ENCODE results near the gene PIEZO1. TPM values are rescaled to one million over a fixed set of nuclear protein-coding genes. Genes with fewer than 3 reads are reported as not detected.
"Not testable (repeated sequence)": the region's sequence is repeated elsewhere in the genome, so short reads cannot be mapped to it uniquely, and the experiment has no call there.

PIEZO1 gene
- polyA plus RNA-seq, 6 donors from 2014 or later = 4.0 to 17.2 (median 6.2) TPM

DNA sequence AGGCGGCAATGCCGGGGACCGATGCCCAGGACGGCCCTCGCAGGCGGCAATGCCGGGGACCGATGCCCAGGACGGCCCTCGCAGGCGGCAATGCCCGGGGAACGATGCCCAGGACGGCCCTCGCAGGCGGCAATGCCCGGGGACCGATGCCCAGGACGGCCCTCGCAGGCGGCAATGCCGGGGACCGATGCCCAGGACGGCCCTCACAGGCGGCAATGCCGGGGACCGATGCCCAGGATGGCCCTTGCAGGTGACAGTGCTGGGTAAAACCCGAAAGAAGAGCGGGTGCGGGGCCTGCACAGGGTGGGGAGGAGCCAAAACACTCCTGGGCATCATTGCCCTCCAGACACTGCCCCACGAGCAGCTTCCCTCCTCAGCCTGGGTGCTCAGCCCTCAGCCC, 38.6 kb upstream of the PIEZO1 start:
- ATAC-seq (ENCODE audit: low read depth in 2 of 2); H3K36me3 Mint-ChIP-seq; H3K27me3 Mint-ChIP-seq; H3K4me1 Mint-ChIP-seq; H3K4me3 Mint-ChIP-seq; DNase-seq; H3K27ac Mint-ChIP-seq; H3K9me3 Mint-ChIP-seq: not testable (repeated sequence)

DNA sequence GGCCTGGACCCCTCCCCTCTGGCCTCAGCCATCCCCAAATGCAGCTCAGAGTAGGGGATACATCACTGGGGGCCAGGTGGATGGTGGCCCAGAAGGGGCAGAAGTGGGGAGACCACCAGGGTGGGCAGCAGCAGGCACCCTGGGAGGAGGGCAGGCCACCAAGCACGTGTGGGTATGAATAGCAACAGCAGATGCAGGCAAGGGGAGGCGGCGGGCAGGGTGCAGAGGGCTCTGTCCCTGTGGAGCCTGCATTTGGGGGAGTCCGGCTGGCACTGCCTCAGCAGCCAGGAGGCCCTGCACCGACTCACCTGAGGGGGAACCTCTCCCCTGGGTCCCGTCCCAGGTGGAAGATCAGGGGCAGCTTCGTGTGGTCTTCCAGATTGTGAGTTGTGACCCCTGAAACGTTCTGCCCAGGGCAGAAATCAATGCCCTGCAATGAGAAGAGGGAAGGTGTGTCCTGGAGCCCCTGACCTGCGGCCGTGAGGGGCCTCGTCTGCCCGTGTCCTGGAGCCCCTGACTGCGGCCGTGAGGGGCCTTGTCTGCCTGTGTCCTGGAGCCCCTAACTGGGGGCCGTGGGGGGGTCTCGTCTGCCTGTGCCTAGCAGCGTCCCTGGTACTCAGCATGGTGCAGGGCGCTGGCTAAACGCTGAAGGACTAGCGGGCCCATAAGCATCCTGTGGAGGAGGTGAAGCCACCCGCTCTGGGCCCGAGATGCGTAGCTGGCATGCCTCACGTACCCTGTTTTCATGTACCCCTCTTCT, 37.4 kb upstream of the PIEZO1 start:
- no peaks in the 10 kb centered on the region for H3K27me3 Mint-ChIP-seq
- no peaks in the 10 kb centered on the region for H3K9me3 Mint-ChIP-seq
- no peak overlapping the region for H3K4me3 Mint-ChIP-seq
- no peak overlapping the region for H3K27ac Mint-ChIP-seq
- H3K36me3 Mint-ChIP-seq = no peaks in the 10 kb centered on the region
- H3K4me1 Mint-ChIP-seq = peaks cover 0 to 3% (median 0%) of the 10 kb centered on the region in 3 donors
- no peak for DNase-seq
- ATAC-seq (ENCODE audit: low read depth in 2 of 2) = no peak

DNA sequence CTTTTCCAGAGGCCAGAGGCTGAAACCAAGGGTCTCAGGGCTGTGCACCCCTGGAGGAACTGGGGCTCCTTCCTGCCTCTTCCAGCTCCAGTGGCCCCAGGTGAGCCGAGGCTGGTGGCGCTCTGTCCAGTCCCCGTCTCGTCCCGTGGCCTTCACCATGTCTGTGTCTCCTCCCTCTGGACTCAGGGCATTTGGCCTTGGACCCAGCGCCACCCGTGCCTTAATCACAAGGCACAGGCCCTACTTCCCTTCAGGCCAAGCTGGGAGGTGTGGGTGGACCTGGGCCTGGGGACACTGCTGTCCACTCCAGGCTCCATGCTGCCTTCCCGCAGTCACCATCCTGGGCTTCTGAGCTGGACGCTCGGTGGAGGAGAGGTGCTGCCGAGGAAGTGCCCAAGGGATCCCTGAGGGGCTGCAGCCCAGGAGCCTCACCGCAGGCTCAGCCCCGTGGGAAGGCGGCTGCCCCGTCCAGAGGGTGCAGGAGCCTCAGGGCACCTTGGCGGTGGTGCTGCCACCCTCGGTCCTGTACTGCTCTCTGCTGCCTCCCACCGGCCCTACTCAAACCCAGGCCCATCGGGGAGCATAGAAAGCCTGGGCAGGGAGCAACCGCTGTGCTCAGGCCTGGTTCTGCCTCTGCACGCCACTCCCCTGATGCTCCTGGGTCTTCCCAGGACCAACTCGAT, 36.3 kb upstream of the PIEZO1 start:
- no peaks in the 10 kb centered on the region for H3K9me3 Mint-ChIP-seq
- ATAC-seq (ENCODE audit: low read depth in 2 of 2) = no peak

DNA sequence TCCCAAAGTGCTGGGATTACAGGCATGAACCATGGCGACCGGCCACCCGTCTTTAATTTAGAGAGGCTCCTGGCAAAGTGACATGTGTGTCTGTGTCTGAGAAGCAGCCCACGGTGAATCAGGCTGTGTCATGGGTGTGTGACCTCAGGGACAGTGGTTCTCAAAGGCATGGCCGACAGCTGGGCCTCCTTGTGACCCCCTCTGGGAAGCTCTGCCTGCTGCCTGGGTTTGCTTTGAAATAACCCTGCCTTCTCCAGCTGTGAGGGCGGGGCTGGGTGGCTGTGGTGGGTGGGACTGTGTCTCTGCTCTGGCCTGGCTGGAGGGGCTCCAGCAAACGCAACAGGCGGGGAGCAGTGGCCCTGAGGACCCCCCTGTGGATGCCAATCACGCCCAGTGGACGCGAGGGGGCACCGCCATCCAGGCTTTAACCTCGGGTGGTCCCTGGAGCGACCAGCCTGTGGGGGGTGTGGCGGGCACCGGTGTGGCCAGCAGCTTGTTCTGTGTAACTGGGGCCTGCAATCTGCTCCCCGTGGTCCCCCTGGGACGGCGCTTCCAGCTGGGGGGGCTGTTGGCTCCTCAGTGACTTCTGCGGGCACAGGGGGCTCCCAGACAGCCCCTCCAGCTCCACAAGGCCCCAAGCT, 35.5 kb upstream of the PIEZO1 start:
- H3K27ac Mint-ChIP-seq = no peak overlapping the region
- H3K27me3 Mint-ChIP-seq = no peaks in the 10 kb centered on the region
- DNase-seq (no peak), ATAC-seq (ENCODE audit: low read depth in 2 of 2) (no peak)
- no peak overlapping the region for H3K4me3 Mint-ChIP-seq
- no peaks in the 10 kb centered on the region for H3K36me3 Mint-ChIP-seq
- H3K4me1 Mint-ChIP-seq = no peaks in the 10 kb centered on the region
- no peaks in the 10 kb centered on the region for H3K9me3 Mint-ChIP-seq

More for the DNA sequence above, 36.3 kb upstream of the PIEZO1 start:
- no peaks in the 10 kb centered on the region for H3K27me3 Mint-ChIP-seq
- H3K27ac Mint-ChIP-seq = no peak overlapping the region
- H3K4me1 Mint-ChIP-seq = peaks cover 0 to 3% (median 0%) of the 10 kb centered on the region in 3 donors
- DNase-seq = no peak
- no peak overlapping the region for H3K4me3 Mint-ChIP-seq
- no peaks in the 10 kb centered on the region for H3K36me3 Mint-ChIP-seq

DNA sequence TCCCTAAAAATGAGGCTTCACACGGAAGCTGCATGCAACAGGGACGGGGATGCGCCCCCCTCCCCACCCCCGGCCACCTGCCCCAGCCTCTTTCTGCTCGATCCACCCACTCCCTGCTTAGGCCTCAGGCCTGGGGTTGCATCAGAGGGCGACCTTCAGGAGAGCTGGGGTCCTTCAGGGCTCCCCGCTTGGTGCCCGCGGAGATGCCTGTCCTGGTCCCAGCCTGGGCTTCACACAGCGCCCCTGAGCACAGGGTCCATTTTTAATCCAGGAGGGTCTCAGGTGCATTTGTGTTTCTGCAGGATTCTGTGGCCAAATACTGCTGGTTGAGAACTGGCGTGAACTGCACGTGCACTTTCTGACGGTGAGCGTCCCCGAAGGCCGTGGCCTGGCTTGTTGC, 34.1 kb upstream of the PIEZO1 start:
- no peaks in the 10 kb centered on the region for H3K36me3 Mint-ChIP-seq
- H3K4me1 Mint-ChIP-seq = no peaks in the 10 kb centered on the region
- H3K27ac Mint-ChIP-seq = no peak overlapping the region
- no peaks in the 10 kb centered on the region for H3K27me3 Mint-ChIP-seq
- no peaks in the 10 kb centered on the region for H3K9me3 Mint-ChIP-seq
- no peak for DNase-seq
- H3K4me3 Mint-ChIP-seq = no peak overlapping the region
- no peak for ATAC-seq (ENCODE audit: low read depth in 2 of 2)

DNA sequence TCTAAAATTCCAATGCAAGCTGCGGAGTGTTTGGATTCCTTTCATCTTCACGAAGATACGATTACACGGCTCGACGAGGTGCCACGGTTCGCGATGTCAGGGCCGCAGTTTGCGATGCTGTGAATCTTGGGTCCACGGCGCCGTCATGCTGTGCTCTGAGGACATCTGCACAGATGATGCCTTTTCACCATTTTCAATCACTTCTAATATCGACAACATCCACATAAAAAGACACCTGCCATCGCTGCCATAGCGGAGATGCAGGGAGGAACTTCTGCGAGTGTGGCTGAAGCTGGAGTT, 33.5 kb upstream of the PIEZO1 start:
- DNase-seq (no peak), ATAC-seq (ENCODE audit: low read depth in 2 of 2) (no peak)
- Mint-ChIP-seq H3K27ac (no peak overlapping the region), H3K4me1 (no peaks in the 10 kb centered on the region), H3K36me3 (no peaks in the 10 kb centered on the region), H3K9me3 (no peaks in the 10 kb centered on the region), H3K27me3 (no peaks in the 10 kb centered on the region), H3K4me3 (no peak overlapping the region)

DNA sequence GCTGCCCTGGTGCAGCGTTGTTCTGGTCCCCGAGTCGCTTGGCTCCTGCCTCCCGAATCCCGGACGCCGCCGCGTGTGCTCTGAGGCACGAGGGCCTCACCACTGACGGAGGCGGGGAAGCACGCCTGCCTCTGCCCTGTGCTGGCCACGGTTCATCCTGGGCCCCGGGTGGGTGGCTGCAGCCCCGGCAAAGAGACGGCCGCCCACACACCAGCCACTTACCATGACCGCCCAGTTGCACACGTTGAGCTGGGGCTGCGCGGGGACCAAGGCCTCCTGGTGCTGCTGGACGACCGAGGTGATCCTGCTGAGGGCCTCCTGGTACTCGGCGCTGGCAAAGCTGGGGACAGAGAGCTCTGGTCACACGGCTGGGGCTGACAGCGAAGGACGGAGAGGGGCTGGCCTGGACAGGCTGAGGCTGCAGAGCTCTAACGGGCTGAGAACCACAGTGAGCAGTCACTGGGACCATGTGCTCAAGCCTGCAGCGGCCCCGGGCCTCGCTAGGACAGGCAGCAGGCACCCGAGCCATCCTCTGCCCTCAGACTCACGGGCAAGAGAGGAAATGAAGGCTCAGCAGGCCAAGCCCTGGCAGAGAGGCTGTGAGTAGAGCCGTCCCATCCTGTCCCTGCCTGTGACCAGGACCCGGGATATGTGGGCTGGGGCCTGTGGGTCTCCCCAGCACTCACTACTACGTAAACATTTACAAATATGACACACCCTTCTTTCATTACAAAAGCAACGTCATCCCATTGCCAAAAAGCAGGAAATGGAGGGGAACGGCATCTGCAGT, 33.0 kb upstream of the PIEZO1 start:
- H3K9me3 Mint-ChIP-seq = no peaks in the 10 kb centered on the region
- H3K4me3 Mint-ChIP-seq = no peak overlapping the region
- no peaks in the 10 kb centered on the region for H3K4me1 Mint-ChIP-seq
- no peak overlapping the region for H3K27ac Mint-ChIP-seq
- no peaks in the 10 kb centered on the region for H3K36me3 Mint-ChIP-seq
- DNase-seq (no peak), ATAC-seq (ENCODE audit: low read depth in 2 of 2) (no peak)
- no peaks in the 10 kb centered on the region for H3K27me3 Mint-ChIP-seq

DNA sequence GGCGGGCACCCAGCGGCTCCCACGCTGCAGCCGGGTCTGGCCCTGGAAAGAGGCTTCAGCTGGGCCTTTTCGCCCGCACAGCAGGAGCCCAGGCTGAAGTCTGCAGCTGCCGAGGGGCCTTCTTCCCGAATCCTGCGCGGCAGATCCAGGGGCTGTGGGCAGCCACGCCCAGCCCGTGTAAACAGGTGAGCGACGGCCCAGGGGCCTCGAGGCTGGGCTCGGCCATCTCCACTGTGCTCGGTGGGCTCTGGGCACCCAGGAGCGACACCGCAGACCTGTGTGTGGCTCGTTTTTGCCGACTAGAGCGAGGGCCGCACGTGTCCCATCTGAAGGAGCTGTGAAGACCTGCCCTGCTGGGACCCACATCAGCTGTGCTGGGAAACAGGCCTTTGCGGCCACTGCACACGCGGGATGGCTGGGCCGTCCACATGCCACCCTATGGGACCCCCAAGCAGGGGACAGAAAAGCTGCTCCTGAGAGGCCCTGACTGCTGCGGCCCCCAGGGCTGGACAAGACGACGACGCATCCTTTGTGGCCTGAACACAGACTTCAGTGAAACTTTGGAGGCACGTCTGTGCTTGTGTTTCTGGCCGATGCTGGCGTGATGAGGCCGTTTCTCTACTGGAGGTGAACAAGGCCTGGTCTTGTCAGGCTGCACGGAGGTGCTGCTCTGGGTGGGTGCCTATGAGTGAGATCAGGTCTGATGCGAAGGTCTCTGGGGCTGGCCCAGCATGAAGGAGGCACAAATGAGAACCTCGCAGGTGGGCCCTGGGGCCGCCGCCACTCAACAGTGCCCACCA, 31.9 kb upstream of the PIEZO1 start:
- Mint-ChIP-seq H3K36me3 (no peaks in the 10 kb centered on the region), H3K4me3 (peak overlapping the region in 1 of 8 donors; percentile 21), H3K27ac (no peak overlapping the region), H3K27me3 (no peaks in the 10 kb centered on the region), H3K9me3 (no peaks in the 10 kb centered on the region), H3K4me1 (peaks cover under 1 to 8% (median 2%) of the 10 kb centered on the region in 3 donors)
- DNase-seq (no peak), ATAC-seq (ENCODE audit: low read depth in 2 of 2) (no peak)

DNA sequence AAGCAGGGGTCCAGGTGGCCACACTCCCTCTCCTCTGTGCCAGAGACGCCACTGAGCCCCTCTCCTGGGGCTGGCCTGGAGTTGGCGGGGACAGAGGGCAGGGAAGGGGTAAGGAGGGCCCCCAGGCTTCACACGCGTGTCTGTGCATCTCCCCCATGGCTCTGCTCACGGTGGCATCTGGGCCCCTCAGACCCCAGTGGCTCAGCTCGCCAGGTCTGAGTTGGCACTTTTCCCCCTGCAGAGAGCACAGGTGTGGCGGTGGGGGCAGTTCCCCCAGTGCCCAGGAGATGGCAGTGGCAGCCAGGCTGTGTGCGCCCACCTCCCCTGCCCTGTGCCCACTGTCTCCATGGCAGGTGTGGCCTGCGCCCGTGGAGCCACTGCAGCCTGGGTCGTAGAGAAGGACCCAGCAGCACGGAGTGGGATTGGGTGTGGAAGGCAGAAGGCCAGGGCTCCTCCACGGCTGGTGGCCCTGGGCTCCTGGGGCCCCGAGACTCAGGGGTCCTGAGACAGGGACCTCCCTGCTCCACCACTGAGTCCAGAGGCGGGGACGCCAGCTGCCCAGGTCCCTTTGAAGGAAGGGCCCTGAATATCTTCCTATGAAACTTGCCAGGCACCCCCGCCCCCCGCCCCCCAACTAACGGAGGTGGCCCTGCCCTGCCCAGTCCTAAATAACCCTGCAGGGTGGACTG, 31.0 kb upstream of the PIEZO1 start:
- Mint-ChIP-seq H3K36me3 (no peaks in the 10 kb centered on the region), H3K27me3 (no peaks in the 10 kb centered on the region), H3K4me3 (peak overlapping the region in 1 of 8 donors; percentile 35), H3K4me1 (peaks cover 2 to 15% (median 7%) of the 10 kb centered on the region in 3 donors), H3K27ac (no peak overlapping the region), H3K9me3 (no peaks in the 10 kb centered on the region)
- ATAC-seq (ENCODE audit: low read depth in 2 of 2) = peak; percentile 13 to 20
- peak; percentile 70 for DNase-seq

DNA sequence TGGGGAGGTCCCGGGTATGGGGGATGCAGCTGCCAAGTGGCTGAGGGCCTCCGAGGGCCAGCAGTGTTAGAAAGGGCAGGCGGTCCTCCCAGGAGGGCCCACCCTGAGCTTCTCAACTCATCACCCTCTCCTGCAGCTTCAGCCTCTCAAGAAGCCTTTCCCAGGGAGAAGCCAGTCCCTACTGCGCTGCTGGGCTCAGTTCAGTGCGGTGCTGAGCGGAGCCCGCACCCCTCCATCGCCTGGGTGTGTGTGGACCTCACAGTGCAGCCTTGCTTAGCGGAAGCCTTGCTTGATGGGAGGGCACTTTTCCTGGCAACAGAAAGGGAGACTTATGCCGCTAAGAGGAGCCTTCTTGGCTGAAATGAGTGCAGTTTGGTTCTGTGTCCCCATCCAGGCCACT, 30.2 kb upstream of the PIEZO1 start:
- ATAC-seq (ENCODE audit: low read depth in 2 of 2) = no peak
- Mint-ChIP-seq H3K36me3 (no peaks in the 10 kb centered on the region), H3K4me1 (peaks cover 8 to 23% (median 11%) of the 10 kb centered on the region in 3 donors), H3K4me3 (no peak overlapping the region), H3K27me3 (no peaks in the 10 kb centered on the region), H3K9me3 (no peaks in the 10 kb centered on the region), H3K27ac (no peak overlapping the region)
- no peak for DNase-seq

DNA sequence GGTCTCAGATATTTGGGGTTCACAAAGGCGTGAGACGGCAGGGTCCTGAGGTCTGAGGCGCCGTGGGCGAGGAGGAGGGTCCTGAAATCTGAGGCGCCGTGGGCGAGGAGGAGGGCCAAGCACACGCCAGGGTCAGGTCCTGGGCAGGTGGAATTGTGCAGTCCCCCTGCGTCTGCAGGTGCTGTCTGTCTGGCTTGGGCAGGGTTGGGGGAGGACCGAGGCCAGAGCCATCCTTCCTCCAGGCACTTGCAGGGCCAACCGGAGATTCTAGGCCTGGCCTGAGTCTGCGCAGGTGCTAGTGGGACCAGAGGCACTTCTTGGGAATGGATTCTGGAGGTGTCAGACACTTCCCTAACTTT, 29.1 kb upstream of the PIEZO1 start:
- Mint-ChIP-seq H3K9me3 (no peaks in the 10 kb centered on the region), H3K27ac (no peak overlapping the region), H3K27me3 (no peaks in the 10 kb centered on the region), H3K4me3 (peak overlapping the region in 2 of 8 donors; percentile 56 to 82), H3K4me1 (peaks cover 12 to 34% (median 14%) of the 10 kb centered on the region in 3 donors), H3K36me3 (no peaks in the 10 kb centered on the region)
- ATAC-seq (ENCODE audit: low read depth in 2 of 2) (no peak), DNase-seq (no peak)

DNA sequence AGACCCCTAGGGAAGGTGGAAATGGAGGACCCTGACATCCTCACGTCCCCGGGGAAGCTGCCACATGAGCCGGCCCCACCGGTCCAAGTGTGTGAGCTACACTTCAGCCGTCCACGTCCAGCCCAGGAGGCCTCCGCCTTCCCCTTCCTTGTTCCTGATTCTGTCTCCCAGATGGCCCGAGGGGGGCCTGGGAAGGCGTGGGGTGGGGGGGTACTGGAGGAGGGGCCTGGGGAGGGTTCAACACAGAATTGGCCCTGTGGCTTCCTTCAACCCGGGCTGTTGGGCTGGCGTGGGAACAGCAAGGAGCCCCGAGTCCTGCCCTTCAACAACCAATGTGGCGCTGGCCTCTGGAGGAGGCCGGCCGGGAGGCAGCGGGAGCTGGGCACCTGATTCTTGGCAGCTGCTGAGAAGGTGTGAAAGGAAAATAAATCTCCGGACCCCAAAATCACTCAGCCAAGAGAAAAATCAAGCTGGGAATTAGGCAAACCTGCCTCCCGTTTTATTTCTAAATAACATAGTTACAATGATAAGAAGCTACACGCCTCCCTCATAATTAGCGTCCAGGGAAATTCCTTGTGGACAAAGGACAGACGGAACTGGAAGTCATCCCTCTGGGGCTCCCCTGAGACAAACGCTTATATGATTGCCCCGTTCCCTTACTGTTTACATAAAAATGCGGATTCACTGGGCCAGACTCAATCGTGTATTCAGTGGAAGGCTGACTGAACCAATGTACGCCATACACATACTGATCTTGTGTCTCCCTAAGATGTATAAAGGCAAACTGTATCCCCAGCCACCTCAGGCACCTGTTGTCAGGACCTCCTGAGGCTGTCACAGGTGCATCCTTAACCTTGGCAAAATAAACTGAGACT, 28.5 kb upstream of the PIEZO1 start:
- H3K27me3 Mint-ChIP-seq = no peaks in the 10 kb centered on the region
- H3K27ac Mint-ChIP-seq = no peak overlapping the region
- DNase-seq = no peak
- no peak for ATAC-seq (ENCODE audit: low read depth in 2 of 2)
- H3K9me3 Mint-ChIP-seq = no peaks in the 10 kb centered on the region
- peak overlapping the region in 4 of 8 donors; percentile 2 to 82 (median 66) for H3K4me3 Mint-ChIP-seq
- H3K36me3 Mint-ChIP-seq = no peaks in the 10 kb centered on the region
- H3K4me1 Mint-ChIP-seq = peaks cover 12 to 35% (median 14%) of the 10 kb centered on the region in 3 donors

Data from naive B cell (primary cell).